ENCODE data around the gene CEP170.

Gene CEP170

DNA sequence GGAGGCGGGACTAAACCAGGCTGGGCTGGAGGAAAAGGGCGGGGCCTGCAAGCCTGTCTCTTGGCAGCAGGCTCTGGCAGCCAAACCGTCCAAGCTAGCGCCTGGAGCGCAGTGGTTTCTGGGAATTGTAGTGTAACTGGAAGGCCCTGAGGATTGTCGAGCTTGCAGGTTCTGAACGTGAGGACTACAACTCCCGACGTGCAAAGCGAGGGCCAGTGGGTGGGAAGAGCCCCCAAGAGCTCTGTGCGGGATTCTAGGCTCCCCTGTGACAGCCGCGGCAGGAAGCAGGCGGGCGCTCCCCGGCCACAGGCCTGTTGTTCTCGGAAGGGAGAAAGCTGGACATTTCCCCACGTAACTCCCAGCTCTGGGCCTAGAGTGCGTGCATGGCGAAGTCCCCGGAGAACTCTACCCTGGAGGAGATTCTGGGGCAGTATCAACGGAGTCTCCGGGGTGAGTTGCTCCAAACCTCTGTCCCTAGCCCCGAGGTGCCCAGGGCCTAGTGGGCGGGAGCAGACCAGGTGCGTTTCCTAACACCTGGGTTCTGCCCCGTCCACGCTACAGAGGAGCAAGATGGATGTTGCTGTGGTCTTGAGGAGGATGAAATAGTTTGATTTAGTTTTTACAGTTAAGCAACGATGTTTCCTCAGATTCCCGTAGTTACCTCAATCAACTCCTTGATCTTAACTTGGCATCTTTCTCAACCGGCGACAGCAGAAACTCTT, 871 bp upstream of the CEP170 start, which contains the start of gene SDCCAG8 (continued):
- TF ChIP-seq KLF7 (tag by site-specific recombination; IDR thresholded peaks at IDR 0.05; ENCODE audit: borderline replicate concordance) (no peak; the same call in 1 of the 2 replicates), KLF16 (tag by site-specific recombination; IDR thresholded peaks at IDR 0.05) (peak; percentile 83), ZNF16 (tag by site-specific recombination; IDR thresholded peaks at IDR 0.05; ENCODE audit: low read depth) (0 out of 2 replicates have a peak, but pooled peaks have one; percentile 16), CTCF (tag by site-specific recombination; IDR thresholded peaks at IDR 0.05) (peak; percentile 32; the same call in 1 of the 2 replicates), SP2 (tag by site-specific recombination; IDR thresholded peaks at IDR 0.05) (peak; percentile 89), WT1 (tag by site-specific recombination; IDR thresholded peaks at IDR 0.05) (peak; percentile 63), ZNF335 (tag by site-specific recombination; conservative IDR thresholded peaks at IDR 0.05) (peak; percentile 93), KLF1 (tag by site-specific recombination; IDR thresholded peaks at IDR 0.05) (peak; percentile 29; the same call in 1 of the 2 replicates), GFI1B (tag by site-specific recombination; IDR thresholded peaks at IDR 0.05) (0 out of 2 replicates have a peak, but pooled peaks have one; percentile 21), BCL6B (tag by site-specific recombination; IDR thresholded peaks at IDR 0.05) (no peak), HOXC10 (CRISPR knock-in tag; IDR thresholded peaks at IDR 0.05) (no peak), BCL11B (tag by site-specific recombination; IDR thresholded peaks at IDR 0.05; ENCODE audit: low read depth) (peak; percentile 91), ZNF140 (tag by site-specific recombination; IDR thresholded peaks at IDR 0.05) (no peak), REST (tag by site-specific recombination; IDR thresholded peaks at IDR 0.05) (peak; percentile 72; the same call in 1 of the 2 replicates), OSR2 (tag by site-specific recombination; IDR thresholded peaks at IDR 0.05) (no peak), TRIM28 (IDR thresholded peaks at IDR 0.05; ENCODE audit: borderline replicate concordance, low read length) (0 out of 2 replicates have a peak, but pooled peaks have one; percentile 77), ZNF426 (tag by site-specific recombination; IDR thresholded peaks at IDR 0.05) (no peak), ZNF175 (tag by site-specific recombination; IDR thresholded peaks at IDR 0.05) (no peak), ZFP3 (tag by site-specific recombination; IDR thresholded peaks at IDR 0.05; ENCODE audit: low read depth) (no peak), ZNF24 (tag by site-specific recombination; IDR thresholded peaks at IDR 0.05) (peak; percentile 82), ZNF76 (tag by site-specific recombination; IDR thresholded peaks at IDR 0.05; ENCODE audit: borderline replicate concordance, low read depth) (peak; percentile 99), SP3 (tag by site-specific recombination; IDR thresholded peaks at IDR 0.05) (peak; percentile 97), PRDM1 (tag by site-specific recombination; IDR thresholded peaks at IDR 0.05) (peak; percentile 52; the same call in 1 of the 2 replicates), ZNF600 (tag by site-specific recombination; IDR thresholded peaks at IDR 0.05) (peak; percentile 99), ZNF433 (tag by site-specific recombination; IDR thresholded peaks at IDR 0.05; ENCODE audit: low read depth) (no peak; the same call in 1 of the 2 replicates), ZEB2 (tag by site-specific recombination; IDR thresholded peaks at IDR 0.05) (peak; percentile 74)
- TF ChIP-seq, protein P1, sequence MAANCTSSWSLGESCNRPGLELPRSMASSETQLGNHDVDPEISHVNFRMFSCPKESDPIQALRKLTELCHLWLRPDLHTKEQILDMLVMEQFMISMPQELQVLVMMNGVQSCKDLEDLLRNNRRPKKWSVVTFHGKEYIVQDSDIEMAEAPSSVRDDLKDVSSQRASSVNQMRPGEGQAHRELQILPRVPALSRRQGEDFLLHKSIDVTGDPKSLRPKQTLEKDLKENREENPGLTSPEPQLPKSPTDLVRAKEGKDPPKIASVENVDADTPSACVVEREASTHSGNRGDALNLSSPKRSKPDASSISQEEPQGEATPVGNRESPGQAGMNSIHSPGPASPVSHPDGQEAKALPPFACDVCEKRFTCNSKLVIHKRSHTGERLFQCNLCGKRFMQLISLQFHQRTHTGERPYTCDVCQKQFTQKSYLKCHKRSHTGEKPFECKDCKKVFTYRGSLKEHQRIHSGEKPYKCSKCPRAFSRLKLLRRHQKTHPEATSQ (tag by site-specific recombination; IDR thresholded peaks at IDR 0.05) = no peak
- TF ChIP-seq, protein P2, sequence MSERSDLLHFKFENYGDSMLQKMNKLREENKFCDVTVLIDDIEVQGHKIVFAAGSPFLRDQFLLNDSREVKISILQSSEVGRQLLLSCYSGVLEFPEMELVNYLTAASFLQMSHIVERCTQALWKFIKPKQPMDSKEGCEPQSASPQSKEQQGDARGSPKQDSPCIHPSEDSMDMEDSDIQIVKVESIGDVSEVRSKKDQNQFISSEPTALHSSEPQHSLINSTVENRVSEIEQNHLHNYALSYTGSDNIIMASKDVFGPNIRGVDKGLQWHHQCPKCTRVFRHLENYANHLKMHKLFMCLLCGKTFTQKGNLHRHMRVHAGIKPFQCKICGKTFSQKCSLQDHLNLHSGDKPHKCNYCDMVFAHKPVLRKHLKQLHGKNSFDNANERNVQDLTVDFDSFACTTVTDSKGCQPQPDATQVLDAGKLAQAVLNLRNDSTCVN (tag by site-specific recombination; optimal IDR thresholded peaks at IDR 0.05) = peak; percentile 63
- TF ChIP-seq, protein P3, sequence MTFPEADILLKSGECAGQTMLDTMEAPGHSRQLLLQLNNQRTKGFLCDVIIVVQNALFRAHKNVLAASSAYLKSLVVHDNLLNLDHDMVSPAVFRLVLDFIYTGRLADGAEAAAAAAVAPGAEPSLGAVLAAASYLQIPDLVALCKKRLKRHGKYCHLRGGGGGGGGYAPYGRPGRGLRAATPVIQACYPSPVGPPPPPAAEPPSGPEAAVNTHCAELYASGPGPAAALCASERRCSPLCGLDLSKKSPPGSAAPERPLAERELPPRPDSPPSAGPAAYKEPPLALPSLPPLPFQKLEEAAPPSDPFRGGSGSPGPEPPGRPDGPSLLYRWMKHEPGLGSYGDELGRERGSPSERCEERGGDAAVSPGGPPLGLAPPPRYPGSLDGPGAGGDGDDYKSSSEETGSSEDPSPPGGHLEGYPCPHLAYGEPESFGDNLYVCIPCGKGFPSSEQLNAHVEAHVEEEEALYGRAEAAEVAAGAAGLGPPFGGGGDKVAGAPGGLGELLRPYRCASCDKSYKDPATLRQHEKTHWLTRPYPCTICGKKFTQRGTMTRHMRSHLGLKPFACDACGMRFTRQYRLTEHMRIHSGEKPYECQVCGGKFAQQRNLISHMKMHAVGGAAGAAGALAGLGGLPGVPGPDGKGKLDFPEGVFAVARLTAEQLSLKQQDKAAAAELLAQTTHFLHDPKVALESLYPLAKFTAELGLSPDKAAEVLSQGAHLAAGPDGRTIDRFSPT (tag by site-specific recombination; IDR thresholded peaks at IDR 0.05) = peak; percentile 72; the same call in 1 of the 2 replicates
